ENCODE measurements around the gene CHCHD4.

GRCh38 chr3:14122301-14122700, 2.4 kb downstream of the CHCHD4 start:
- TF ChIP-seq CTCF (IDR thresholded peaks at IDR 0.05; ENCODE audit: borderline replicate concordance, extremely low read depth, low read length, poor library complexity, severe bottlenecking) (no peak), EZH2 (IDR thresholded peaks at IDR 0.05; ENCODE audit: borderline replicate concordance, low read depth, low read length, severe bottlenecking) (no peak)

All from DND-41 (cell line).